Hepatocyte (in vitro differentiated cells): ENCODE data around the gene ADGRL3.

Experiments
- CTCF ChIP-seq: fragments of 200-600 bp; sonication (generic); IDR thresholded peaks from 2 replicates; pipeline ENCODE4 v1.5.1; 2016; ENCODE audit warnings: antibody characterized with exemption, mild to moderate bottlenecking; ENCODE audit not compliant: poor library complexity
- EZH2 ChIP-seq: fragments of 200-600 bp; sonication (generic); IDR thresholded peaks from 2 replicates; pipeline ENCODE4 v1.6.1; 2016; ENCODE audit warnings: antibody characterized with exemption, mild to moderate bottlenecking, borderline replicate concordance

DNA sequence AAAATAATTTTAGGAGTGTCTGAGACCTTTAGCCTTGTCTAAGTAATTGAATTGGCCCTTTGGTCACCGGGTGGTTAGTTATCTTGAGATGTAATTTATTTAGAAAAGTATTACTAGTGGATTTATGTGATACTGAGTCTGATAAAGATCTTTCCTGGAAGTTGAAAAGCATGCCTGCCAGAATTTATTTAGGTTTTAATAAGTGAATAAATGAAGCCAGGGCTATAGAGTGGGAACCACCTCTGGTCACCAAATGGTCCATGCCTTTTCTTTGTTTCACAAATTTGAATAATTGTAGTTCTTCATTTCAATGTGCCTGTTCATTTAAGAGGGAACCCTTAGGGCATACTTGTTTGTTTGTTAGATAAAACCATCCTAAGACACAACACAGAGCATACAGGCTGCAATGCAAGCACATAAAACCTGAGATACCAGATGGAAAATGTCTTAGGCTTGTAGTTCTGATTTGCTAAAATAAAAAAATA, 627.8 kb downstream of the ADGRL3 start:
- TF ChIP-seq CTCF (no peak), EZH2 (no peak)
